Measurements from ENCODE around the gene GORASP1. TPM values are rescaled to one million over a fixed set of nuclear protein-coding genes. Genes with fewer than 3 reads are reported as not detected.

GORASP1 gene
- total RNA-seq, 2 donors from 2014 or later, result 12.9 to 16.6 TPM

- DNase-seq (ENCODE audit: low spot score), result peak; percentile 31
- H3K4me1 Mint-ChIP-seq (ENCODE audit: low read depth in 2 of 2), result peaks cover 0 to 5% of the 10 kb centered on the region in 2 donors
- no peaks in the 10 kb centered on the region for H3K36me3 Mint-ChIP-seq
- ATAC-seq, result no peak
- H3K4me3 Mint-ChIP-seq, result no peak overlapping the region
- peak overlapping the region in 1 of 2 donors; percentile 57 for H3K27ac Mint-ChIP-seq
- no peaks in the 10 kb centered on the region for H3K27me3 Mint-ChIP-seq
- no peaks in the 10 kb centered on the region for H3K9me3 Mint-ChIP-seq
Observed at GRCh38 chr3:39136533-39137434, 29.4 kb upstream of the GORASP1 start.

- no peak for DNase-seq (ENCODE audit: low spot score)
- Mint-ChIP-seq H3K36me3 (no peaks in the 10 kb centered on the region), H3K9me3 (no peaks in the 10 kb centered on the region), H3K27me3 (no peaks in the 10 kb centered on the region), H3K4me3 (no peak overlapping the region), H3K4me1 (ENCODE audit: low read depth in 2 of 2) (peaks cover 0 to 5% of the 10 kb centered on the region in 2 donors), H3K27ac (peak overlapping the region in 1 of 2 donors; percentile 43)
- ATAC-seq, result no peak
Observed at GRCh38 chr3:39135170-39135805, 27.9 kb upstream of the GORASP1 start.

- no peaks in the 10 kb centered on the region for H3K36me3 Mint-ChIP-seq
- peaks cover 0 to 4% of the 10 kb centered on the region in 2 donors for H3K4me1 Mint-ChIP-seq (ENCODE audit: low read depth in 2 of 2)
- H3K27me3 Mint-ChIP-seq, result no peaks in the 10 kb centered on the region
- DNase-seq (ENCODE audit: low spot score), result peak; percentile 47
- no peak for ATAC-seq
- H3K9me3 Mint-ChIP-seq, result no peaks in the 10 kb centered on the region
- H3K27ac Mint-ChIP-seq, result peak overlapping the region in 1 of 2 donors; percentile 43
- no peak overlapping the region for H3K4me3 Mint-ChIP-seq
Observed at GRCh38 chr3:39134305-39134704, 26.9 kb upstream of the GORASP1 start.

- no peaks in the 10 kb centered on the region for H3K27me3 Mint-ChIP-seq
- no peak overlapping the region for H3K27ac Mint-ChIP-seq
- ATAC-seq, result peak in 1 of 2 donors; percentile 57
- no peaks in the 10 kb centered on the region for H3K36me3 Mint-ChIP-seq
- DNase-seq (ENCODE audit: low spot score), result no peak
- H3K4me1 Mint-ChIP-seq (ENCODE audit: low read depth in 2 of 2), result peaks cover 0 to 3% of the 10 kb centered on the region in 2 donors
- no peaks in the 10 kb centered on the region for H3K9me3 Mint-ChIP-seq
- no peak overlapping the region for H3K4me3 Mint-ChIP-seq
Observed at GRCh38 chr3:39133822-39134221, 26.4 kb upstream of the GORASP1 start.

GRCh38 chr3:39133093-39133490 lies 25.7 kb upstream of the GORASP1 start:
- no peaks in the 10 kb centered on the region for H3K9me3 Mint-ChIP-seq
- DNase-seq (ENCODE audit: low spot score) (no peak), ATAC-seq (no peak)
- H3K27ac Mint-ChIP-seq, result no peak overlapping the region
- peaks cover 3 to 7% of the 10 kb centered on the region in 2 donors for H3K4me1 Mint-ChIP-seq (ENCODE audit: low read depth in 2 of 2)
- no peaks in the 10 kb centered on the region for H3K27me3 Mint-ChIP-seq
- H3K4me3 Mint-ChIP-seq, result no peak overlapping the region
- H3K36me3 Mint-ChIP-seq, result no peaks in the 10 kb centered on the region

GRCh38 chr3:39132096-39133092 lies 25.0 kb upstream of the GORASP1 start:
- Mint-ChIP-seq H3K4me3 (no peak overlapping the region), H3K27ac (no peak overlapping the region), H3K9me3 (no peaks in the 10 kb centered on the region), H3K36me3 (no peaks in the 10 kb centered on the region), H3K4me1 (ENCODE audit: low read depth in 2 of 2) (peaks cover 10 to 14% of the 10 kb centered on the region in 2 donors), H3K27me3 (no peaks in the 10 kb centered on the region)
- ATAC-seq (no peak), DNase-seq (ENCODE audit: low spot score) (no peak)

- Mint-ChIP-seq H3K4me1 (ENCODE audit: low read depth in 2 of 2) (peaks cover 22% of the 10 kb centered on the region in 2 donors), H3K4me3 (no peak overlapping the region), H3K27me3 (no peaks in the 10 kb centered on the region), H3K9me3 (no peaks in the 10 kb centered on the region), H3K36me3 (no peaks in the 10 kb centered on the region), H3K27ac (no peak overlapping the region)
- DNase-seq (ENCODE audit: low spot score) (no peak), ATAC-seq (no peak)
Observed at GRCh38 chr3:39130693-39131265, 23.4 kb upstream of the GORASP1 start.

- no peak overlapping the region for H3K27ac Mint-ChIP-seq
- H3K36me3 Mint-ChIP-seq, result no peaks in the 10 kb centered on the region
- no peak overlapping the region for H3K4me3 Mint-ChIP-seq
- DNase-seq (ENCODE audit: low spot score) (no peak), ATAC-seq (no peak)
- H3K27me3 Mint-ChIP-seq, result no peaks in the 10 kb centered on the region
- H3K4me1 Mint-ChIP-seq (ENCODE audit: low read depth in 2 of 2), result peaks cover 22% of the 10 kb centered on the region in 2 donors
- H3K9me3 Mint-ChIP-seq, result no peaks in the 10 kb centered on the region
Observed at GRCh38 chr3:39130026-39130425, 22.6 kb upstream of the GORASP1 start.

GRCh38 chr3:39128951-39129350 lies 21.5 kb upstream of the GORASP1 start:
- H3K36me3 Mint-ChIP-seq, result no peaks in the 10 kb centered on the region
- H3K9me3 Mint-ChIP-seq, result no peaks in the 10 kb centered on the region
- no peak overlapping the region for H3K27ac Mint-ChIP-seq
- H3K4me3 Mint-ChIP-seq, result no peak overlapping the region
- DNase-seq (ENCODE audit: low spot score), result no peak
- peaks cover 0 to 2% of the 10 kb centered on the region in 2 donors for H3K27me3 Mint-ChIP-seq
- ATAC-seq, result no peak
- H3K4me1 Mint-ChIP-seq (ENCODE audit: low read depth in 2 of 2), result peaks cover 22% of the 10 kb centered on the region in 2 donors

- Mint-ChIP-seq H3K4me1 (ENCODE audit: low read depth in 2 of 2) (peaks cover 19 to 22% of the 10 kb centered on the region in 2 donors), H3K27me3 (peaks cover 0 to 2% of the 10 kb centered on the region in 2 donors), H3K36me3 (no peaks in the 10 kb centered on the region), H3K27ac (peak overlapping the region in 1 of 2 donors; percentile 76), H3K4me3 (no peak overlapping the region), H3K9me3 (no peaks in the 10 kb centered on the region)
- ATAC-seq (peak in 1 of 2 donors; percentile 39), DNase-seq (ENCODE audit: low spot score) (no peak)
Observed at GRCh38 chr3:39127908-39128304, 20.5 kb upstream of the GORASP1 start.

- DNase-seq (ENCODE audit: low spot score) (no peak), ATAC-seq (no peak)
- no peaks in the 10 kb centered on the region for H3K9me3 Mint-ChIP-seq
- H3K27me3 Mint-ChIP-seq, result peaks cover 2 to 3% of the 10 kb centered on the region in 2 donors
- no peaks in the 10 kb centered on the region for H3K36me3 Mint-ChIP-seq
- no peak overlapping the region for H3K4me3 Mint-ChIP-seq
- peaks cover 19 to 22% of the 10 kb centered on the region in 2 donors for H3K4me1 Mint-ChIP-seq (ENCODE audit: low read depth in 2 of 2)
- peak overlapping the region in 1 of 2 donors; percentile 76 for H3K27ac Mint-ChIP-seq
Observed at GRCh38 chr3:39127269-39127907, 20.0 kb upstream of the GORASP1 start.

- H3K9me3 Mint-ChIP-seq, result no peaks in the 10 kb centered on the region
- H3K4me3 Mint-ChIP-seq, result no peak overlapping the region
- no peaks in the 10 kb centered on the region for H3K36me3 Mint-ChIP-seq
- ATAC-seq, result peak in 1 of 2 donors; percentile 41
- H3K27ac Mint-ChIP-seq, result no peak overlapping the region
- H3K27me3 Mint-ChIP-seq, result peaks cover 10 to 11% of the 10 kb centered on the region in 2 donors
- DNase-seq (ENCODE audit: low spot score), result no peak
- H3K4me1 Mint-ChIP-seq (ENCODE audit: low read depth in 2 of 2), result peaks cover 19 to 22% of the 10 kb centered on the region in 2 donors
Observed at GRCh38 chr3:39126532-39127071, 19.2 kb upstream of the GORASP1 start.
